Left ventricle myocardium inferior (tissue), 1 donor: Measurements from ENCODE around the gene ZMPSTE24. TPM values are rescaled to one million over a fixed set of nuclear protein-coding genes. Genes with fewer than 3 reads are reported as not detected.
"Not testable (repeated sequence)": the region's sequence is repeated elsewhere in the genome, so short reads cannot be mapped to it uniquely, and the experiment has no call there.

ENCODE experiments used
- DNase-seq: peaks from one replicate; pipeline ENCODE4 v3.0.0-alpha.2; 2020
- H3K27ac ChIP-seq: fragments of 200-600 bp; replicated peaks from 2 replicates; pipeline ENCODE4 v1.8.0; 2021
- H3K27me3 ChIP-seq: fragments of 200-600 bp; 2 replicates; pipeline ENCODE4 v1.8.0; 2021; ENCODE audit warnings: low read depth
- H3K36me3 ChIP-seq: fragments of 200-600 bp; 2 replicates; pipeline ENCODE4 v1.8.0; 2021
- H3K4me1 ChIP-seq: fragments of 200-600 bp; 2 replicates; pipeline ENCODE4 v1.8.0; 2021
- H3K4me3 ChIP-seq: fragments of 200-600 bp; 2 replicates; pipeline ENCODE4 v1.8.0; 2021; ENCODE audit warnings: mild to moderate bottlenecking, moderate library complexity
- H3K9me3 ChIP-seq: fragments of 200-600 bp; replicated peaks from 2 replicates; pipeline ENCODE4 v1.8.0; 2021
- CTCF ChIP-seq: fragments of 200-600 bp; IDR thresholded peaks from 2 replicates; pipeline ENCODE4 v1.8.0; 2021; ENCODE audit warnings: antibody characterized with exemption, mild to moderate bottlenecking, borderline replicate concordance
- intact Hi-C: fragments of 100-400 bp; cut with micrococcal nuclease; formaldehyde crosslinking; loops from one replicate; pipeline ENCODE4 v1.11.0; 2022
- total RNA-seq: library from RNA; stranded (reverse); fragmentation: NEBNext Ultra II Directional; extraction: Animal tissue kit (Norgen Biotek cat#: 25700); gene quantifications from one replicate; pipeline ENCODE4 v1.2.1, GENCODE V29; 2021
- donor health status: DM: no; HTN: yes; CAD: no; lungs with severe emphysema.

ZMPSTE24 gene
- total RNA-seq, 1 donor from 2014 or later, result 33.8 TPM

GRCh38 chr1:40339420-40340323 is 81.6 kb downstream of the ZMPSTE24 start:
- no peak overlapping the region for H3K27ac ChIP-seq
- peaks cover 72% of the 10 kb centered on the region for H3K27me3 ChIP-seq
- intact Hi-C loops, result loop anchor here (5.0 to 10.0 kb wide), 2 partner anchors 65 to 197 kb away; no protein-coding TSS in a partner anchor
- no peak overlapping the region for H3K4me3 ChIP-seq
- H3K9me3 ChIP-seq, result peaks cover 4% of the 10 kb centered on the region
- no peak for TF ChIP-seq CTCF
- H3K36me3 ChIP-seq, result no peaks in the 10 kb centered on the region
- no peaks in the 10 kb centered on the region for H3K4me1 ChIP-seq
- DNase-seq, result no peak

- intact Hi-C loops, result loop anchor here (5.0 to 10.0 kb wide), 2 partner anchors 63 to 199 kb away; no protein-coding TSS in a partner anchor
- DNase-seq, result no peak
- Histone ChIP-seq H3K4me3 (no peak overlapping the region), H3K27me3 (peaks cover 51% of the 10 kb centered on the region), H3K27ac (no peak overlapping the region), H3K9me3 (peaks cover 4% of the 10 kb centered on the region), H3K36me3 (no peaks in the 10 kb centered on the region), H3K4me1 (no peaks in the 10 kb centered on the region)
- no peak for TF ChIP-seq CTCF
Measured at GRCh38 chr1:40341491-40342380, 83.7 kb downstream of the ZMPSTE24 start.

GRCh38 chr1:40342381-40342717 is 84.3 kb downstream of the ZMPSTE24 start:
- DNase-seq, H3K27ac ChIP-seq, H3K36me3 ChIP-seq, H3K4me3 ChIP-seq, H3K4me1 ChIP-seq, H3K9me3 ChIP-seq: not testable (repeated sequence)
- intact Hi-C loops, result loop anchor here (5.0 to 10.0 kb wide), 2 partner anchors 62 to 200 kb away; no protein-coding TSS in a partner anchor
- peaks cover 45% of the 10 kb centered on the region for H3K27me3 ChIP-seq

Other genes with a start within 250 kb of the ZMPSTE24 start
- 66.0 TPM for gene CAP1, start 217.5 kb upstream of the ZMPSTE24 start, total RNA-seq
- gene PPT1, start 161.0 kb upstream of the ZMPSTE24 start, total RNA-seq, result 37.7 TPM
- 13.2 TPM for gene RLF, start 96.8 kb upstream of the ZMPSTE24 start, total RNA-seq
- not detected for gene TMCO2, start 10.3 kb upstream of the ZMPSTE24 start, total RNA-seq
- gene COL9A2, start 59.0 kb downstream of the ZMPSTE24 start, total RNA-seq, result 0.27 TPM
- gene SMAP2, start 115.5 kb downstream of the ZMPSTE24 start, total RNA-seq, result 15.0 TPM
- gene ZFP69B, start 192.2 kb downstream of the ZMPSTE24 start, total RNA-seq, result 1.1 TPM
- 1.9 TPM for gene ZFP69, start 219.1 kb downstream of the ZMPSTE24 start, total RNA-seq